Kidney epithelial cell (primary cell): ENCODE results near the gene SNAPC3. TPM values are rescaled to one million over a fixed set of nuclear protein-coding genes. Genes with fewer than 3 reads are reported as not detected.

Source experiments
- DNase-seq: peaks from one replicate; pipeline ENCODE4 v3.0.0-alpha.2; 2010; ENCODE audit warnings: low read depth
- H3K27me3 ChIP-seq: 2 replicates; pipeline ENCODE4 v1.6.0; 2011; ENCODE audit warnings: low read length; ENCODE audit not compliant: control insufficient read depth, insufficient read depth
- H3K36me3 ChIP-seq: 2 replicates; pipeline ENCODE4 v1.5.1; 2011; ENCODE audit warnings: low read length; ENCODE audit not compliant: control insufficient read depth, insufficient read depth
- H3K4me3 ChIP-seq: 2 replicates; pipeline ENCODE4 v1.5.1; 2011; ENCODE audit warnings: low read depth, mild to moderate bottlenecking, control low read depth, low read length
- total RNA-seq: library from RNA; depleted of rRNA; stranded (reverse); fragments of >200 nt; gene quantifications from 2 replicates; pipeline ENCODE4 v1.2.3, GENCODE V29; 2015
- TF ChIP-seq, protein P1 (sequence below): IDR thresholded peaks from 2 replicates; pipeline ENCODE4 v1.5.1; 2011; ENCODE audit warnings: mild to moderate bottlenecking, moderate library complexity, low read length, control low read depth, inconsistent platforms; ENCODE audit not compliant: insufficient read depth, poor library complexity, severe bottlenecking

SNAPC3 gene
- total RNA-seq, 1 donor from 2014 or later: 23.2 TPM

GRCh38 chr9:15491950-15492349 lies 69.3 kb downstream of the SNAPC3 start:
- no peaks in the 10 kb centered on the region for H3K27me3 ChIP-seq
- no peaks in the 10 kb centered on the region for H3K36me3 ChIP-seq
- no peak for DNase-seq
- no peak overlapping the region for H3K4me3 ChIP-seq
- TF ChIP-seq, protein P1, sequence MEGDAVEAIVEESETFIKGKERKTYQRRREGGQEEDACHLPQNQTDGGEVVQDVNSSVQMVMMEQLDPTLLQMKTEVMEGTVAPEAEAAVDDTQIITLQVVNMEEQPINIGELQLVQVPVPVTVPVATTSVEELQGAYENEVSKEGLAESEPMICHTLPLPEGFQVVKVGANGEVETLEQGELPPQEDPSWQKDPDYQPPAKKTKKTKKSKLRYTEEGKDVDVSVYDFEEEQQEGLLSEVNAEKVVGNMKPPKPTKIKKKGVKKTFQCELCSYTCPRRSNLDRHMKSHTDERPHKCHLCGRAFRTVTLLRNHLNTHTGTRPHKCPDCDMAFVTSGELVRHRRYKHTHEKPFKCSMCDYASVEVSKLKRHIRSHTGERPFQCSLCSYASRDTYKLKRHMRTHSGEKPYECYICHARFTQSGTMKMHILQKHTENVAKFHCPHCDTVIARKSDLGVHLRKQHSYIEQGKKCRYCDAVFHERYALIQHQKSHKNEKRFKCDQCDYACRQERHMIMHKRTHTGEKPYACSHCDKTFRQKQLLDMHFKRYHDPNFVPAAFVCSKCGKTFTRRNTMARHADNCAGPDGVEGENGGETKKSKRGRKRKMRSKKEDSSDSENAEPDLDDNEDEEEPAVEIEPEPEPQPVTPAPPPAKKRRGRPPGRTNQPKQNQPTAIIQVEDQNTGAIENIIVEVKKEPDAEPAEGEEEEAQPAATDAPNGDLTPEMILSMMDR: no peak

DNA sequence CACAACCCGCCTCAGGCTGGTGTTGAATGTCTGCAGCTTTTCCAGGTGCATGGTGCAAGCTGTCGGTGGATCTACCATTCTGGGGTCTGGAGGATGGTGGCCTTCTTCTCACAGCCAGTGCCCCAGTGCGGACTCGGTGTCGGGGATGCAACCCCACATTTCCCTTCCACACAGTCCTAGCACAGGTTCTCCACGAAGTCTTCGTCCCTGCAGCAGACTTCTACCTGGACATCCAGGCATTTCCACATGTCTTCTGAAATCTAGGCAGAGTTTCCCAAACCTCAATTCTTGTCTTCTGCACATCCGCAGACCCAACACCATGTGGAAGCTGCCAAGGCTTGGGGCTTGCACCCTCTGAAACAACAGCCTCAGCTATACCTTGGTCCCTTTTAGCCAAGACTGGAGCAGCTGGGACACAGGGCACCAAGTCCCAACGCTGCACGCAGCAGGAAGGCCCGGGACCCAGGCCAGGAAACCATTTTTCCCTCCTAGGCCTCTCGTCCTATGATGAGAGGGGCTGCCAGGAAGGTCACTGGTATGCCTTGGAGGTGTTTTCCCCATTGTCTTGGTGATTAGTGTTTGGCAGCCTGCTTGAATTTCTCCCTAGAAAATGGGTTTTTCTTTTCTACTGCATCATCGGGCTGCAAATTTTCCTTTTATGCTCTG lies 69.9 kb downstream of the SNAPC3 start:
- Histone ChIP-seq H3K27me3 (no peaks in the 10 kb centered on the region), H3K36me3 (no peaks in the 10 kb centered on the region), H3K4me3 (no peak overlapping the region)
- TF ChIP-seq, protein P1: no peak
- DNase-seq: no peak

GRCh38 chr9:15498246-15498995 lies 75.7 kb downstream of the SNAPC3 start:
- H3K36me3 ChIP-seq: no peaks in the 10 kb centered on the region
- no peak for DNase-seq
- no peaks in the 10 kb centered on the region for H3K27me3 ChIP-seq
- no peak overlapping the region for H3K4me3 ChIP-seq
- TF ChIP-seq, protein P1: no peak

DNA sequence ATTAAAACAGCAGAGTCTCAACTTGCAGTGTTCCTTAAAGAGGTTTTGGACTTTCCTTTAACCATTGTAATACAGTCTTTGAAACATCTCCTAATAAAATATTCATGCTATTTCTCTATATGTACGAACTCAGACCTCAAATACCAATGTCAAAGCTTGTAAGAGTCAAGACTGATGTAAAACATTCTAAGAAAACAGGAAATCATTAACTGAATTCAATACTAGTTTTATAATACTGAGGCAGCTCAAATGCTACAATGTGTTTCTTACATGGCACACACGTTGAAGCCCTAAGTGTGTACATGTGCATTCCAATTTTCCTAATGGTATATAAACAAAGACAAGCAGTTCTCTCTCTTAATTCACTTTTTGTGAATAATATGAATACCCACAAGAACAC lies 76.5 kb downstream of the SNAPC3 start:
- DNase-seq: no peak
- no peaks in the 10 kb centered on the region for H3K36me3 ChIP-seq
- no peak overlapping the region for H3K4me3 ChIP-seq
- H3K27me3 ChIP-seq: no peaks in the 10 kb centered on the region
- TF ChIP-seq, protein P1: no peak

DNA sequence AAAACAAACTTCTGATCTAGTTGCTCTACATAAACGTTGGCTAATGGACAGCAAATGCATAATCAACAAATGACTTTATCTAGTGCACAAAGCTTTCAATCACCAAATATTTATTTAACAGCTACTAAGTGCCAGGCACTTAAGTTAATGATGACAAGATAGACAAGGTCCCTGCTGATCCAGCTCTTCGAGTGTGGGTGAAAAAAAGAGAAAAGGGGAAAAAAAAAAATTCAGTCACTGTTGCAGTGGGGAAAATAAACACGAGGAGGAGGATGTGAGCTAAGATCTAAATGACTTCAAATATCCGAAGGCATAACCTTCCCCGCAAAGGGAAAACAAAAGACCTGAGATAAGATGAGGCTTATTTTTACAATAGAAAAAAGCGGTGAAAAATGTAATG lies 78.5 kb downstream of the SNAPC3 start:
- Histone ChIP-seq H3K27me3 (no peaks in the 10 kb centered on the region), H3K4me3 (no peak overlapping the region), H3K36me3 (peaks cover 1% of the 10 kb centered on the region)
- TF ChIP-seq, protein P1: no peak
- DNase-seq: no peak
